ENCODE data around the gene ELOA.

- TF ChIP-seq CTCF (conservative IDR thresholded peaks at IDR 0.05 in 1 of 2, IDR thresholded peaks at IDR 0.05 in 1 of 2; ENCODE audit: extremely low read depth in 1 of 2, insufficient read depth in 1 of 2, low read depth in 1 of 2, low read length in 2 of 2) (peak; percentile 91), EZH2 (IDR thresholded peaks at IDR 0.05; ENCODE audit: borderline replicate concordance, low read length) (no peak)
These were observed 66.5 kb downstream of the ELOA start for GRCh38 chr1:23809751-23810171.

Measured in mammary epithelial cell (primary cell).